ENCODE data around the gene ATF4.
A peak's percentile ranks its signal among the peaks of the same experiment; 100 is the strongest.

Gene ATF4, protein sequence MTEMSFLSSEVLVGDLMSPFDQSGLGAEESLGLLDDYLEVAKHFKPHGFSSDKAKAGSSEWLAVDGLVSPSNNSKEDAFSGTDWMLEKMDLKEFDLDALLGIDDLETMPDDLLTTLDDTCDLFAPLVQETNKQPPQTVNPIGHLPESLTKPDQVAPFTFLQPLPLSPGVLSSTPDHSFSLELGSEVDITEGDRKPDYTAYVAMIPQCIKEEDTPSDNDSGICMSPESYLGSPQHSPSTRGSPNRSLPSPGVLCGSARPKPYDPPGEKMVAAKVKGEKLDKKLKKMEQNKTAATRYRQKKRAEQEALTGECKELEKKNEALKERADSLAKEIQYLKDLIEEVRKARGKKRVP

DNA sequence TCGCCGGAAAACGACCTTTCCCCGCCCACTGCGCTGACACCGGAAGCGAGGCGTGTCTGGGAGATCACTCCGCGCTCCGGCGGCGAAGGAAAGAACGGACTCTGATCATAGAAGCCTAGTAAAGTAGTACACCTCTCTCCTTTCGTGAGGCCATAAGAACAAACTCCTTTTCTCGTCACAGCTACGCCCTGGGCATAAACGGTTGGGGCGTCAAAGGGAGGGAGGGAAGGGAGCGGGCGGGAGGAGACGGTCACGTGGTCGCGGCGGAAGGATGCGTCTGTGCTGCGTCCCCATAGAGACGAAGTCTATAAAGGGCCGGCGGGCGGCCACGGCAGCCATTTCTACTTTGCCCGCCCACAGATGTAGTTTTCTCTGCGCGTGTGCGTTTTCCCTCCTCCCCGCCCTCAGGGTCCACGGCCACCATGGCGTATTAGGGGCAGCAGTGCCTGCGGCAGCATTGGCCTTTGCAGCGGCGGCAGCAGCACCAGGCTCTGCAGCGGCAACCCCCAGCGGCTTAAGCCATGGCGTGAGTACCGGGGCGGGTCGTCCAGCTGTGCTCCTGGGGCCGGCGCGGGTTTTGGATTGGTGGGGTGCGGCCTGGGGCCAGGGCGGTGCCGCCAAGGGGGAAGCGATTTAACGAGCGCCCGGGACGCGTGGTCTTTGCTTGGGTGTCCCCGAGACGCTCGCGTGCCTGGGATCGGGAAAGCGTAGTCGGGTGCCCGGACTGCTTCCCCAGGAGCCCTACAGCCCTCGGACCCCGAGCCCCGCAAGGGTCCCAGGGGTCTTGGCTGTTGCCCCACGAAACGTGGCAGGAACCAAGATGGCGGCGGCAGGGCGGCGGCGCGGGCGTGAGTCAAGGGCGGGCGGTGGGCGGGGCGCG, at the start of gene ATF4:
ATF4 (plus strand) TSS at position 337 of the 880 bp plus-strand sequence. CDS start 884 bp downstream, outside the sequence.
- H3K4me3 ChIP-seq (ENCODE audit: low read length), result peak within 1 kb of the TSS; percentile 92
- H3K9me3 ChIP-seq (ENCODE audit: control insufficient read depth, low read length), result no peaks in the 10 kb centered on the region
- H3K27me3 ChIP-seq (ENCODE audit: control insufficient read depth, insufficient read depth, low read length), result no peaks in the 10 kb centered on the region
- peaks cover 17% of the 10 kb centered on the region for H3K36me3 ChIP-seq (ENCODE audit: control insufficient read depth, insufficient read depth, low read length)
- H3K4me1 ChIP-seq (ENCODE audit: control insufficient read depth, insufficient read depth, low read length), result peaks cover 22% of the 10 kb centered on the region
- peak within 1 kb of the TSS; percentile 99 for H3K9ac ChIP-seq (ENCODE audit: low read length)

DNA sequence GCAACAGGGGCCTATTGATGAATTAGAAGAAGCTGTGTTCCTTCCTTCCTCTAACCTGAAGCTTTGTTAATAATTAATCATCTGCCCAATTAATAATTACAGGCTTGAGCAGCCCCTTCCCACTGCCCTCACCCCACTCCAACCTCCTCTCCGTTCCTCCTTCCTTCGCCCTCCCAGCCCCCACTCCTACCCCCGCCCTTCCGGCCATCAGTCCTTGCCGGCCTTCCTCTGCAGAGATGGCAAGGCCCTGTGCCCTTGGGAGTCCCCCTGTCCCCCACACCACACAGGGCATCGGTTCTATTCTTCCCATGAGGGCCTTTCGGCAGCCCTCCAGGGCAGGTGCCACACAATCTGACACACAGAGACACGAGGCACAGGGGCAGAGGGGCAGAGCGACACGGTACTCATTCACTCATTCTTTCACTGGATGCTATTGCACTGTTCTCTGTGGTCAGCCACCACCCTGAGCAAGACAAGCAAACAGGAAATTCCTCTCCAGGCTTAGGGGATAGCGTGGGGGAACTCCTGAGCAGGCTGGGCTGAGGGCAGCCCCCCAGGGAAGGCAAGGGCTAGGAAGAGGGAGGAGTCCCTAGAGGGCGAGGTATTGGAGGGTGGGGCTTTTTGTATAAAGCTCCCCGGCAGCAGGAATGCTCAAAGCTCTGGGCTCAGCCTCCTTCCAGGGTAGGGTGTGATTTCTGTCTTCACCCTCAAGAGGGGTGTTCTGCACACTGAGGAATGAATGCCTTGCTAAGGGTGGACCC, 48.8 kb upstream of the ATF4 start:
- H3K9ac ChIP-seq (ENCODE audit: low read length), result peak overlapping the region; percentile 68
- H3K36me3 ChIP-seq (ENCODE audit: control insufficient read depth, insufficient read depth, low read length), result no peaks in the 10 kb centered on the region
- no peaks in the 10 kb centered on the region for H3K9me3 ChIP-seq (ENCODE audit: control insufficient read depth, low read length)
- H3K4me3 ChIP-seq (ENCODE audit: low read length), result no peak overlapping the region
- H3K4me1 ChIP-seq (ENCODE audit: control insufficient read depth, insufficient read depth, low read length), result peaks cover 79% of the 10 kb centered on the region
- no peaks in the 10 kb centered on the region for H3K27me3 ChIP-seq (ENCODE audit: control insufficient read depth, insufficient read depth, low read length)

DNA sequence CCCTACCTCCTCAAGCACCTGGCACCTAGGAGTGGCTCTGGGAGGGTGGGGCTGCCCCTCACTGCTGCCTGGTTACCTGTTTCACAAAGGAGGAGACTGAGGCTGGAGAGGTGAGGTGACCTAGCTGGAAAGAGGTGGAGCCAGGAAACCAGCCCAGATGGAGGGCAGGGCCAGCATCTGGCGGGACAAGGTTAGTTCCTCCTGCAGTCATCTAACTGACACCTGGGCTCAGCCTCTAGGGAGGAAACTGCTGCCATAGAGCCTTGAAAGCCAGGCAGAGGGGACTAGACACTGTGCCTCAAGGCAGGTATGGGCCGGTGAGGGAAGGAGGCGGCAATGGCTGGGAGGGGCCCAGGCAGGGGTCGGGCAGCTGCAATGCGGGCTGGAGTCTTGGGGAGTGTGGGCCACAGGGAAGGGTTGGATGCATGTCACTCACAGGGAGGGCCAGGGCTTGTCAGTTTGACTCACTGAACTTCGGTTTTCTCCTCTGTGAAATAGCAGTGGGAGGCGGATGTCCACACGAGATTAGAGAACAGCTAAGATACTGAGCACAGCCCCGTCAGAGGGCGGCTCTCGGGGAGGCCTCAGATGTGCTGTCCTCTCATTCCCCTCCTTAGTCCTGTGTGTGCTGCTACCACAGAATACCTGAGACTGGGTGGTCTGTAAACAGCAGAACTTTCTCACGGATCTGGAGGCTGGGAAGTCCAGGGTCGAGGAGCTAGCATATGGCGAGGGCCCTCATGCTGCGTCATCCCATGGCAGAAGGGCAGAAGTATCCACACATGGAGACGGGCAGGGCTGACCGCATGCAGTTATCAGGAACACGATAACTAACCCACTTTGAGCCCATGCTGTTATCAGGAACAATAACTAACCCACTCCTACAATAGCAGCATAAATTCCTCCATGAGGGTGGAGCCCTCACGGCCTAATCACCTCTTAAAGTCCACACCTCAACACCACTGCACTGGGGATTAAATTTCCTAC, 47.5 kb upstream of the ATF4 start:
- peaks cover 5% of the 10 kb centered on the region for H3K36me3 ChIP-seq (ENCODE audit: control insufficient read depth, insufficient read depth, low read length)
- peak overlapping the region; percentile 42 for H3K4me3 ChIP-seq (ENCODE audit: low read length)
- H3K4me1 ChIP-seq (ENCODE audit: control insufficient read depth, insufficient read depth, low read length), result peaks cover 75% of the 10 kb centered on the region
- no peaks in the 10 kb centered on the region for H3K9me3 ChIP-seq (ENCODE audit: control insufficient read depth, low read length)
- no peaks in the 10 kb centered on the region for H3K27me3 ChIP-seq (ENCODE audit: control insufficient read depth, insufficient read depth, low read length)
- peak overlapping the region; percentile 68 for H3K9ac ChIP-seq (ENCODE audit: low read length)

DNA sequence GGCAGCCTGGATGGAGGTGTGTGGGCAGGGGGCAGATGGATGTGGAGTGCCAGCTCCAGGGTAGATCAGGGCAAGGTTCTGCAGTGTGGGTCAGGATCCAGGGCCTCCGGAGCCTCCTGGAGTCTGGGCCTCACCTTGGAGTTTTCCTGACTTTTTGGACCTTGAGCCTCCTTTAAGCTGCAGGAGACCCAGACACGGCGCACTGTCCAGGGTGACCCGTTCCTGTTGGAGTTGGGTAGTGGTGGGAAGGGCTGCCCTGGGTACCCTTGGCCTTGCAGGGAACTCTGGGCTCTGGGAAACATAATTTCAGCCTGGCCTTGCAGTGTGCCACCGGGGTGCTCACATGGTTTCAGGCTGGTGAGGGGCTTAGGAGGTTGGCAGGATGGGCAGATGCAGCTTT, 46.5 kb upstream of the ATF4 start:
- H3K27me3 ChIP-seq (ENCODE audit: control insufficient read depth, insufficient read depth, low read length), result no peaks in the 10 kb centered on the region
- H3K4me3 ChIP-seq (ENCODE audit: low read length), result no peak overlapping the region
- H3K36me3 ChIP-seq (ENCODE audit: control insufficient read depth, insufficient read depth, low read length), result peaks cover 6% of the 10 kb centered on the region
- peak overlapping the region; percentile 68 for H3K9ac ChIP-seq (ENCODE audit: low read length)
- no peaks in the 10 kb centered on the region for H3K9me3 ChIP-seq (ENCODE audit: control insufficient read depth, low read length)
- H3K4me1 ChIP-seq (ENCODE audit: control insufficient read depth, insufficient read depth, low read length), result peaks cover 76% of the 10 kb centered on the region

DNA sequence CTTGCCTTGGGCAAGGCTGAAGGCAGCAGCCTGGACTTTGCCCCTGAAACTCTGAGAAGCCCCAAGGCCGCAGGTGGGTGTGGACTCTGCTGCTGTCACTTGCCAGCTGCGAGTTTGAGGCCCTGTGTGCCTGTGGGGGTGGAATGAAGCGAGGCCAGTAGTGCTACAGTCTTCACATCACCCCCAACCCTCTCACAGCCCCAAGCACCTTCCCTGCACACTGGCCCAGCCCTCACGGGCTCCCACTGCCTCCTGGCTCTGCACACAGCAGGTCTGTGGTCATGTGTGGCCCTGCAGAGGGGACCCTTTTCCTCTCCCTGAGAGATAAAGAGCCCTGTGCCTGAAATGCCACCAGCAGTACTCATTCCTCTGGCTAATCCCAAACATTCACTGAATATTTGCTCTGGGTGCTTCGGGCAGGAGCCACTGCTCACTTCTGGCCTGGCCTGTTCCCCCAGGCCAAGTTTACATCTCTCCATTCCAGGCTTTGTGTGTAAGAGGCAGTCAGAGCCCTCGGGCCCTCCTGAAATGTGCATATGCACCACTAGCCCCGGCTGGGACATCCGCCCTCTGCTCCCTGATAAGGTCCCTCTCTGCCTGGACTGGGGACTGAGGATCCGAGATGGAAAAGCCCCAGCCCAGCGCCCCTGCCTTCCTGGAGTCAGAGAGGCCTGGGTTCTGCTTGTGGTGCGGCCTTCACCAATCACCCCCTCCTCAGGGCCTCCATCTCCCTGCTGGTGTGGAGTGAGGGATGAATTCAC, 45.8 kb upstream of the ATF4 start:
- H3K9ac ChIP-seq (ENCODE audit: low read length), result peak overlapping the region; percentile 68
- peaks cover 6% of the 10 kb centered on the region for H3K36me3 ChIP-seq (ENCODE audit: control insufficient read depth, insufficient read depth, low read length)
- H3K4me3 ChIP-seq (ENCODE audit: low read length), result no peak overlapping the region
- no peaks in the 10 kb centered on the region for H3K27me3 ChIP-seq (ENCODE audit: control insufficient read depth, insufficient read depth, low read length)
- peaks cover 73% of the 10 kb centered on the region for H3K4me1 ChIP-seq (ENCODE audit: control insufficient read depth, insufficient read depth, low read length)
- no peaks in the 10 kb centered on the region for H3K9me3 ChIP-seq (ENCODE audit: control insufficient read depth, low read length)

DNA sequence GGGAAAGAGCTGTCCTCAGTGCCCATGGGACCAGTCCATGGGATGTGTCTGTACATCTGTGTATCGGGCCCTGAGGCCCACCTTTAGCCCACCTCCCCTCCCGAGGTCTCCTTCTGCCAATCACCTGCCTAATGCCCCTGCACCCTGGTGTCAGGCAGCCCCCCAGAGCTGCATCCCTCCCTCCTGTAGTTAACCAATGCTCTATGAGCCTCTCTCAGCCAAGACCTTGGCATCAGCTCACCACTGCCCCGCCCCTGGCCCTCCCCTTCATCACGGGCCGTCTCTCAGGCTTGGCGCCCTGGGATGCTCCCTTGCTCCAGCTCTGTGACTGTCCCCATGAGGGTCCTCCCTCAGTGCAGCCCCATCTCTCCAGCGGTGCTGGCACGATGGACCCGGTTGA, 45.0 kb upstream of the ATF4 start:
- H3K27me3 ChIP-seq (ENCODE audit: control insufficient read depth, insufficient read depth, low read length), result no peaks in the 10 kb centered on the region
- H3K9me3 ChIP-seq (ENCODE audit: control insufficient read depth, low read length), result no peaks in the 10 kb centered on the region
- H3K36me3 ChIP-seq (ENCODE audit: control insufficient read depth, insufficient read depth, low read length), result peaks cover 6% of the 10 kb centered on the region
- no peak overlapping the region for H3K4me3 ChIP-seq (ENCODE audit: low read length)
- H3K4me1 ChIP-seq (ENCODE audit: control insufficient read depth, insufficient read depth, low read length), result peaks cover 65% of the 10 kb centered on the region
- H3K9ac ChIP-seq (ENCODE audit: low read length), result peak overlapping the region; percentile 68

DNA sequence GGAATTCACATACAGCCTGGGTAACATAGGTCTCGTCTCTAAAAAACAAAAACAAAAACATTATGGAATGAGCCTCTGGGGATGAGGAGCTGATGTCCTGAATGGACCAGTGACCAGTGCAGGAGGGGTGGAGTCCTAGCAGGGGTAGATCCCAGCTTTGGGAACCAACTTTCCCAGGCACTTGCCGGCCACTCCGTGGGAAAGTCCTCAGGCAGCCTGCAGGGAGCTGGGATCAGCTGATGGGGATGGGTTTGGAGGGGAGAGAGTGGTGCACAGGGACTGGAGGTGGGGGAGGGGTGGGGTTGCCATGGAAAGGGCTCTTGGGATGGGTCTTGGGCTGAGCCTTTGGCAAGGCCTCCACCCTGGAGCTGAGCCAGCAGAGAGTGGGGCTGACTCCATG, 44.5 kb upstream of the ATF4 start:
- Histone ChIP-seq H3K4me3 (ENCODE audit: low read length) (no peak overlapping the region), H3K9ac (ENCODE audit: low read length) (no peak overlapping the region), H3K36me3 (ENCODE audit: control insufficient read depth, insufficient read depth, low read length) (peaks cover 6% of the 10 kb centered on the region), H3K4me1 (ENCODE audit: control insufficient read depth, insufficient read depth, low read length) (peaks cover 59% of the 10 kb centered on the region), H3K27me3 (ENCODE audit: control insufficient read depth, insufficient read depth, low read length) (no peaks in the 10 kb centered on the region), H3K9me3 (ENCODE audit: control insufficient read depth, low read length) (no peaks in the 10 kb centered on the region)

DNA sequence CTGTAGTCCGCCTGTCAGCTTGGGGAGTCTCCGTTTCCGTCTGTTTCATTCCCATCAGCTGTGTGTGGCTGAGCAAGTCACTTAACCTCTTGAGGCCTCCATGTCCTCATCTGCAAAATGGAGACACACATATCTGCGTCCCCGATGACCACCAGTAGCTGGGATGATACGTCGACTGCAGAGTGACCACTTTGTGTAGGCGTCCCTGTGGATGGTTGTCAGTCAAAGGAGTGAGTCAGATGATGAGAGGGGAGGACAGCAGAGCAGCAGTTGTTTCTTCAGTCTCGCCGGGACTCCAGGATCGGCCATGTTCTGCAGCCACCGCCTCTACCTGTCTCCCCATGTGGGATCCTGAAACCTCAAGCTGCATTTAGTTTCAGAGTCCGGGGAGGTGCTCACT, 43.7 kb upstream of the ATF4 start:
- Histone ChIP-seq H3K36me3 (ENCODE audit: control insufficient read depth, insufficient read depth, low read length) (peaks cover 6% of the 10 kb centered on the region), H3K9ac (ENCODE audit: low read length) (no peak overlapping the region), H3K9me3 (ENCODE audit: control insufficient read depth, low read length) (no peaks in the 10 kb centered on the region), H3K27me3 (ENCODE audit: control insufficient read depth, insufficient read depth, low read length) (no peaks in the 10 kb centered on the region), H3K4me1 (ENCODE audit: control insufficient read depth, insufficient read depth, low read length) (peaks cover 51% of the 10 kb centered on the region), H3K4me3 (ENCODE audit: low read length) (no peak overlapping the region)

DNA sequence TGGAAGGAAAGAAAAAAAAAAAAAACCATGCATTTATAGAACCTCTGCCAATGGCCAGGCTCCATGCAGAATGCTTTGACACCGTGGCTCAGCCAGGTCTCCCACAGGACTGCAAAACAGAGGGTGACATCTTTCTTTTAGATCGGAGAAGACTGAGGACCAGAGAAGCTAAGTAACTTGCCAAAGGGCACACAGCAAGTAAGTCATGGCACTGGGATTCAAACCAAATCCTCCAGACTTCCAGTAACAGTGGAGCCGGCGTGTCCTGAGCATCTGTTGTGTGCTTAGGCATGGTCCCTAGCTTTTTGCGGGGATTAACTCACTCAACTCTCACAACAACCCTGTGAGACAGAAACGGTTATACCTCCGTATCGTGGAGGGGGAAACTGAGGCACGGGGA, 42.8 kb upstream of the ATF4 start:
- H3K27me3 ChIP-seq (ENCODE audit: control insufficient read depth, insufficient read depth, low read length), result no peaks in the 10 kb centered on the region
- no peaks in the 10 kb centered on the region for H3K9me3 ChIP-seq (ENCODE audit: control insufficient read depth, low read length)
- H3K9ac ChIP-seq (ENCODE audit: low read length), result no peak overlapping the region
- H3K36me3 ChIP-seq (ENCODE audit: control insufficient read depth, insufficient read depth, low read length), result peaks cover 6% of the 10 kb centered on the region
- peaks cover 43% of the 10 kb centered on the region for H3K4me1 ChIP-seq (ENCODE audit: control insufficient read depth, insufficient read depth, low read length)
- no peak overlapping the region for H3K4me3 ChIP-seq (ENCODE audit: low read length)

DNA sequence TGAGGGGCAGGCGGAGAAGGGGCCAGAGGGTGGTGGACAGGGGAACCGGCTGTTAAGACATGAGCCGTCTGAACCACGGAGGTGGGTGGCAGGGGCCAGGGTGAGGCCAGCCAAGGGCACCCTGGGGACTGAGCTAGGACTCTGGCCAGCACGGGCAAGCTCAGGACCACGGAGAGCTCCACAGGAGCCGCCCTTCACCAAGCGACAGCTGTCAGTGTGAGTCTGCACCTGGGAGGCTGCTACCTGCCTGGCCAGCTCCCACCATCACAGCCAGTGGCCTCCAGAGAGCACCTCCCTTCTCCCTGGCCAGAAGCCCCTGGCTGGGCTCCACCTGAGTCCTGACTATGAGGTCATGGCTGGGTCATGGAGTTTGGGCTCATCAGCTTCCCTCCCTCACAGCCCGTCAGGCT, 41.9 kb upstream of the ATF4 start:
- no peak overlapping the region for H3K9ac ChIP-seq (ENCODE audit: low read length)
- H3K9me3 ChIP-seq (ENCODE audit: control insufficient read depth, low read length), result no peaks in the 10 kb centered on the region
- H3K27me3 ChIP-seq (ENCODE audit: control insufficient read depth, insufficient read depth, low read length), result no peaks in the 10 kb centered on the region
- H3K36me3 ChIP-seq (ENCODE audit: control insufficient read depth, insufficient read depth, low read length), result peaks cover 6% of the 10 kb centered on the region
- no peak overlapping the region for H3K4me3 ChIP-seq (ENCODE audit: low read length)
- peaks cover 39% of the 10 kb centered on the region for H3K4me1 ChIP-seq (ENCODE audit: control insufficient read depth, insufficient read depth, low read length)

All from mucosa of stomach (tissue), 1 donor.